ENCODE results near the gene SLC25A30.

DNA sequence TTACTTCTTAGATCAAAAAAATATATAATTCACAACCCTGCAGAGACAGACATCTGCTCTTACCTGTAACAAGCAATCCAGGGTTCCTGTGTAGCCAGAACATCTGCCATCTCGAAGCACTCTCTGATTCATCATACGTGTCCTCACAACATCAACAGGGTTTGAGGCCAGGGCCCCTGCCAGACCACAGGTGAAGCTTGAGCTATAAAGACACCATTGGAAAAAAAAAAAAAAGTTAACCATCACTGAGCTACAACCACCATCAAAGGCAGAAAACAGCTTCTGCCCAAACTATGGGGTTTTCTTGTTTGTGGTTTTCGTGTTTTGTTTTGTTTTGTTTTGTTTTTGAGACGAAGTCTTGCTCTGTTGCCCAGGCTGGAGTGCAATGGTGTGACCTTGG lies 19.3 kb downstream of the SLC25A30 start:
- TF ChIP-seq, protein P1, sequence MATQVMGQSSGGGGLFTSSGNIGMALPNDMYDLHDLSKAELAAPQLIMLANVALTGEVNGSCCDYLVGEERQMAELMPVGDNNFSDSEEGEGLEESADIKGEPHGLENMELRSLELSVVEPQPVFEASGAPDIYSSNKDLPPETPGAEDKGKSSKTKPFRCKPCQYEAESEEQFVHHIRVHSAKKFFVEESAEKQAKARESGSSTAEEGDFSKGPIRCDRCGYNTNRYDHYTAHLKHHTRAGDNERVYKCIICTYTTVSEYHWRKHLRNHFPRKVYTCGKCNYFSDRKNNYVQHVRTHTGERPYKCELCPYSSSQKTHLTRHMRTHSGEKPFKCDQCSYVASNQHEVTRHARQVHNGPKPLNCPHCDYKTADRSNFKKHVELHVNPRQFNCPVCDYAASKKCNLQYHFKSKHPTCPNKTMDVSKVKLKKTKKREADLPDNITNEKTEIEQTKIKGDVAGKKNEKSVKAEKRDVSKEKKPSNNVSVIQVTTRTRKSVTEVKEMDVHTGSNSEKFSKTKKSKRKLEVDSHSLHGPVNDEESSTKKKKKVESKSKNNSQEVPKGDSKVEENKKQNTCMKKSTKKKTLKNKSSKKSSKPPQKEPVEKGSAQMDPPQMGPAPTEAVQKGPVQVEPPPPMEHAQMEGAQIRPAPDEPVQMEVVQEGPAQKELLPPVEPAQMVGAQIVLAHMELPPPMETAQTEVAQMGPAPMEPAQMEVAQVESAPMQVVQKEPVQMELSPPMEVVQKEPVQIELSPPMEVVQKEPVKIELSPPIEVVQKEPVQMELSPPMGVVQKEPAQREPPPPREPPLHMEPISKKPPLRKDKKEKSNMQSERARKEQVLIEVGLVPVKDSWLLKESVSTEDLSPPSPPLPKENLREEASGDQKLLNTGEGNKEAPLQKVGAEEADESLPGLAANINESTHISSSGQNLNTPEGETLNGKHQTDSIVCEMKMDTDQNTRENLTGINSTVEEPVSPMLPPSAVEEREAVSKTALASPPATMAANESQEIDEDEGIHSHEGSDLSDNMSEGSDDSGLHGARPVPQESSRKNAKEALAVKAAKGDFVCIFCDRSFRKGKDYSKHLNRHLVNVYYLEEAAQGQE (IDR thresholded peaks at IDR 0.05; ENCODE audit: insufficient read depth in 1 of 2, low read depth in 2 of 2, low read length in 2 of 2): no peak
- TF ChIP-seq POLR2AphosphoS5 (IDR thresholded peaks at IDR 0.05; ENCODE audit: low read depth, low read length): no peak
- TF ChIP-seq SIN3A (IDR thresholded peaks at IDR 0.05; ENCODE audit: borderline replicate concordance, insufficient read depth, low read length): no peak
- no peak for TF ChIP-seq FOXP2 (optimal IDR thresholded peaks at IDR 0.05; ENCODE audit: borderline replicate concordance, extremely low read depth, extremely low read length, insufficient read depth)
- no peak for TF ChIP-seq TAF1 (IDR thresholded peaks at IDR 0.05; ENCODE audit: borderline replicate concordance, insufficient read depth, low read length)
